GM23338 (cell line): ENCODE results near the gene LIMCH1. TPM values are rescaled to one million over a fixed set of nuclear protein-coding genes. Genes with fewer than 3 reads are reported as not detected.

Experiments
- ATAC-seq: fragments of 200-7000 bp; cut with Tn5 transposase; 3 replicates; pipeline ENCODE4 v1.9.1; 2020
- DNase-seq: peaks from one replicate; pipeline ENCODE4 v3.0.0-alpha.2; 2015; ENCODE audit warnings: low spot score
- H2AFZ ChIP-seq: fragments of 200-600 bp; sonication (generic); 2 replicates; pipeline ENCODE4 v1.8.0; 2016; ENCODE audit warnings: antibody characterized with exemption, mild to moderate bottlenecking, moderate library complexity
- H3F3A ChIP-seq: fragments of 200-600 bp; sonication (generic); replicated peaks from 2 replicates; pipeline ENCODE4 v1.8.0; 2017; ENCODE audit warnings: antibody characterized with exemption, mixed run types, low read depth
- H3K27ac ChIP-seq: fragments of 200-600 bp; sonication (generic); 2 replicates; pipeline ENCODE4 v1.6.1; 2016; ENCODE audit warnings: low read depth
- H3K27me3 ChIP-seq: fragments of 200-600 bp; sonication (generic); 2 replicates; pipeline ENCODE4 v1.8.0; 2016; ENCODE audit warnings: mild to moderate bottlenecking, mixed run types, moderate library complexity; ENCODE audit not compliant: insufficient read depth
- H3K36me3 ChIP-seq: fragments of 200-600 bp; sonication (generic); 2 replicates; pipeline ENCODE4 v1.8.0; 2016; ENCODE audit warnings: mild to moderate bottlenecking; ENCODE audit not compliant: insufficient read depth
- H3K4me1 ChIP-seq: fragments of 200-600 bp; sonication (generic); 2 replicates; pipeline ENCODE4 v1.8.0; 2016; ENCODE audit warnings: mild to moderate bottlenecking, moderate library complexity; ENCODE audit not compliant: insufficient read depth
- H3K4me2 ChIP-seq: fragments of 200-600 bp; sonication (generic); 2 replicates; pipeline ENCODE4 v1.7.1; 2017; ENCODE audit warnings: mixed run types
- H3K4me3 ChIP-seq: fragments of 200-600 bp; sonication (generic); 2 replicates; pipeline ENCODE4 v1.6.1; 2016; ENCODE audit warnings: mixed run types
- H3K79me2 ChIP-seq: fragments of 200-600 bp; sonication (generic); replicated peaks from 2 replicates; pipeline ENCODE4 v1.8.0; 2017; ENCODE audit warnings: mild to moderate bottlenecking; ENCODE audit not compliant: insufficient read depth
- H3K9me2 ChIP-seq: fragments of 200-600 bp; sonication (generic); 2 replicates; pipeline ENCODE4 v1.8.0; 2017; ENCODE audit not compliant: insufficient read depth
- H4K20me1 ChIP-seq: fragments of 200-600 bp; sonication (generic); replicated peaks from 2 replicates; pipeline ENCODE4 v1.8.0; 2017; ENCODE audit warnings: mild to moderate bottlenecking; ENCODE audit not compliant: insufficient read depth
- H3K27ac Mint-ChIP-seq: 2 replicates; pipeline ENCODE4 v1.8.0; 2020; ENCODE audit warnings: inconsistent platforms, mild to moderate bottlenecking, moderate library complexity, mixed read lengths
- H3K27me3 Mint-ChIP-seq: 3 replicates; pipeline ENCODE4 v1.8.0; 2022; ENCODE audit warnings: low read depth, mild to moderate bottlenecking, moderate library complexity, mixed read lengths, inconsistent platforms; ENCODE audit not compliant: insufficient read depth, poor library complexity
- H3K36me3 Mint-ChIP-seq: 3 replicates; pipeline ENCODE4 v1.8.0; 2021; ENCODE audit warnings: low read depth, mild to moderate bottlenecking, inconsistent platforms, moderate library complexity, mixed read lengths
- H3K4me1 Mint-ChIP-seq: 3 replicates; pipeline ENCODE4 v1.8.0; 2020; ENCODE audit warnings: mild to moderate bottlenecking, inconsistent platforms, mixed read lengths
- H3K4me3 Mint-ChIP-seq: 3 replicates; pipeline ENCODE4 v1.8.0; 2021; ENCODE audit warnings: moderate library complexity, mild to moderate bottlenecking, inconsistent platforms, mixed read lengths
- H3K9me3 Mint-ChIP-seq: 3 replicates; pipeline ENCODE4 v1.8.0; 2020; ENCODE audit warnings: moderate library complexity, mild to moderate bottlenecking, inconsistent platforms, mixed read lengths
- CTCF ChIP-seq, 2 experiments: fragments of 200-600 bp in 1 of 2; sonication (generic) in 1 of 2; conservative IDR thresholded peaks; 2 replicates each; pipeline versions ENCODE4 v1.5.1 to v1.6.1; 2016 to 2017; ENCODE audit warnings: antibody characterized with exemption in 2 of 2, low read depth in 2 of 2, mild to moderate bottlenecking in 2 of 2, moderate library complexity in 1 of 2
- EZH2 ChIP-seq: fragments of 200-600 bp; sonication (generic); IDR thresholded peaks from one replicate; pipeline ENCODE4 v1.8.0; 2017; ENCODE audit warnings: antibody characterized with exemption, mild to moderate bottlenecking, low read depth; ENCODE audit not compliant: unreplicated experiment
- JUNB ChIP-seq: IDR thresholded peaks from one replicate; pipeline ENCODE4 v1.6.1; 2016; ENCODE audit warnings: antibody characterized with exemption; ENCODE audit not compliant: unreplicated experiment
- POLR2AphosphoS5 ChIP-seq: IDR thresholded peaks from 2 replicates; pipeline ENCODE4 v1.6.1; 2016; ENCODE audit warnings: antibody characterized with exemption, low read depth
- ZNF114 ChIP-seq: fragments of 250-450 bp; sonication (Bioruptor Pico); IDR thresholded peaks from 2 replicates; pipeline ENCODE4 v1.5.0; 2020; ENCODE audit warnings: mild to moderate bottlenecking, moderate library complexity
- ZNF331 ChIP-seq: fragments of 250-450 bp; sonication (Bioruptor Pico); IDR thresholded peaks from 2 replicates; pipeline ENCODE4 v1.5.0; 2020; ENCODE audit warnings: low read depth, mild to moderate bottlenecking, moderate library complexity
- ZNF462 ChIP-seq: fragments of 250-450 bp; sonication (Bioruptor Pico); IDR thresholded peaks from 2 replicates; pipeline ENCODE4 v1.5.0; 2020; ENCODE audit warnings: mild to moderate bottlenecking, moderate library complexity
- polyA plus RNA-seq: library from polyadenylated mRNA; unstranded; fragments of >200 nt; fragmentation: Nextera tagmentation; extraction: Ambion mirVana; gene quantifications from 2 replicates; pipeline ENCODE4 v1.2.1, GENCODE V29; 2016
- total RNA-seq: library from RNA; depleted of rRNA; stranded (reverse); fragments of >200 nt; shearing (Covaris generic); gene quantifications from 2 replicates; pipeline ENCODE4 v1.2.3, GENCODE V29; 2014

LIMCH1 gene
- total and polyA plus RNA-seq, 2 experiments from 2014 or later, result 1.5 TPM

GRCh38 chr4:41725254-41725653, 187.3 kb downstream of the LIMCH1 start:
- H3K27ac ChIP-seq, result no peak overlapping the region

GRCh38 chr4:41727861-41728572, 190.1 kb downstream of the LIMCH1 start:
- Mint-ChIP-seq H3K4me3 (no peak overlapping the region), H3K9me3 (peaks cover 5% of the 10 kb centered on the region; the same call in 2 of the 3 replicates), H3K36me3 (no peaks in the 10 kb centered on the region), H3K27me3 (no peaks in the 10 kb centered on the region), H3K27ac (no peak overlapping the region), H3K4me1 (peaks cover 2% of the 10 kb centered on the region; the same call in 1 of the 3 replicates)
- H2AFZ ChIP-seq, result no peak overlapping the region
- TF ChIP-seq ZNF331 (CRISPR knock-in tag) (no peak), EZH2 (no peak)
- H3K9me2 ChIP-seq, result no peaks in the 10 kb centered on the region
- ATAC-seq (no peak), DNase-seq (no peak)
- no peak overlapping the region for H3K4me2 ChIP-seq
- H3K4me3 ChIP-seq, result no peak overlapping the region
- no peaks in the 10 kb centered on the region for H3K4me1 ChIP-seq
- no peak overlapping the region for H3K27ac ChIP-seq
- no peaks in the 10 kb centered on the region for H3F3A ChIP-seq
- no peaks in the 10 kb centered on the region for H3K36me3 ChIP-seq
- H4K20me1 ChIP-seq, result no peaks in the 10 kb centered on the region
- peaks cover 19% of the 10 kb centered on the region for H3K27me3 ChIP-seq
- no peaks in the 10 kb centered on the region for H3K79me2 ChIP-seq

More at GRCh38 chr4:41725254-41725653, 187.3 kb downstream of the LIMCH1 start:
- H3K4me3 ChIP-seq, result no peak overlapping the region
- no peaks in the 10 kb centered on the region for H3K36me3 ChIP-seq
- H3F3A ChIP-seq, result no peaks in the 10 kb centered on the region
- no peak overlapping the region for H3K4me2 ChIP-seq
- Mint-ChIP-seq H3K9me3 (peaks cover 5% of the 10 kb centered on the region; the same call in 2 of the 3 replicates), H3K4me3 (no peak overlapping the region), H3K4me1 (no peaks in the 10 kb centered on the region), H3K27me3 (no peaks in the 10 kb centered on the region), H3K27ac (no peak overlapping the region), H3K36me3 (no peaks in the 10 kb centered on the region)
- no peaks in the 10 kb centered on the region for H4K20me1 ChIP-seq
- ATAC-seq (no peak), DNase-seq (peak; percentile 47)
- H3K4me1 ChIP-seq, result no peaks in the 10 kb centered on the region
- H2AFZ ChIP-seq, result no peak overlapping the region
- peaks cover 18% of the 10 kb centered on the region for H3K27me3 ChIP-seq
- H3K79me2 ChIP-seq, result no peaks in the 10 kb centered on the region
- TF ChIP-seq CTCF (conservative IDR thresholded peaks at IDR 0.05; ENCODE audit: low read depth in 2 of 2) (peak; percentile 65 to 80), JUNB (no peak)
- H3K9me2 ChIP-seq, result no peaks in the 10 kb centered on the region

- Histone ChIP-seq H3K27ac (no peak overlapping the region), H3K9me2 (no peaks in the 10 kb centered on the region), H3K27me3 (peaks cover 19% of the 10 kb centered on the region), H3K4me1 (no peaks in the 10 kb centered on the region), H3K79me2 (no peaks in the 10 kb centered on the region), H4K20me1 (no peaks in the 10 kb centered on the region), H3K36me3 (no peaks in the 10 kb centered on the region), H3K4me3 (no peak overlapping the region), H3K4me2 (no peak overlapping the region), H3F3A (no peaks in the 10 kb centered on the region), H2AFZ (no peak overlapping the region)
- Mint-ChIP-seq H3K36me3 (no peaks in the 10 kb centered on the region), H3K4me3 (no peak overlapping the region), H3K27me3 (no peaks in the 10 kb centered on the region), H3K9me3 (peaks cover 5% of the 10 kb centered on the region; the same call in 2 of the 3 replicates), H3K27ac (no peak overlapping the region), H3K4me1 (peaks cover 2% of the 10 kb centered on the region; the same call in 1 of the 3 replicates)
- ATAC-seq (no peak), DNase-seq (no peak)
- TF ChIP-seq ZNF114 (CRISPR knock-in tag) (no peak), POLR2AphosphoS5 (no peak), ZNF462 (no peak)
These were observed 190.6 kb downstream of the LIMCH1 start for GRCh38 chr4:41728573-41728913.
